ENCODE results near the gene FCF1.

The FCF1 gene, protein sequence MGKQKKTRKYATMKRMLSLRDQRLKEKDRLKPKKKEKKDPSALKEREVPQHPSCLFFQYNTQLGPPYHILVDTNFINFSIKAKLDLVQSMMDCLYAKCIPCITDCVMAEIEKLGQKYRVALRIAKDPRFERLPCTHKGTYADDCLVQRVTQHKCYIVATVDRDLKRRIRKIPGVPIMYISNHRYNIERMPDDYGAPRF

DNA sequence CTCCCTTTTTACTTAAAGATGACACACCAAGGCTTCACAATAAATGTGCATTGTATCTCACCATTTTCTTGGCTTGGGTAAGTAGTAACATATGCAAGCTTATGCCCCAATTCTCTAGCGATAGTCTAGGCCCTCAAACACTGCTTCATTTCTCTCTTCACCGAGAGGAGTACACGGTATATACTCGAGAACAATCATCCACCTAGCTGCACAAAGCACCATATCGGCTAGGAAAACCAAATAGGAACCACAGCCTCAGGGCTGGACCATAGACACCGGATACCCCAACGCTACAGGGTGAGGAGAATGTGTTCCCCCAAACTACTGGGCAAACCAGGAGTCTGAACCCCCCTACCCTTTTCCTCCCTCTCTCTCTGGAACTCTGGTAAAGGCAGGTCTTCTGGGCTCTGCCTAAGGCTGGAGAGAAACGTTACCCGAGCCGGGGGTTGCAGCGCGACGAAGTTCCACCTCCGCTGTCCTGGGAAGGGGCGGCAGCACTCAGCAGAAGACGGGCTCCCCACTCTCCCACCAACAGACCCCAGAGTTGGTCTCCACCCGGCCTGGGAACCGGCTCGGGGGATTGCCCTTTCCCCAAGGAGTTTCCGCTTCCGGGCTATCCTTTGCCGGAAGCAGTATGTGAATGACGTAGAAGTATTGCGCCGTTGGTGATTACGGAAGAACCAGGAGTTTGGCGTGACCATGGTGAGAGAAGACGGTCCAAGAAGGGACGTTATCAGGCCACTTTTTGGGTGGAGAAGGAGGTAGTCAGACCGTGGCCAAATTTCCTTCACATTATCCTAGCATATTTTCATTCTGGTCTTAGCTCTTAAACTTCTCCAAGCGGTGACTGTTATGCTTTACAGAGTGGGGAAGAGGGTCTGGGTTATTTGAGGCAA is at the start of gene FCF1, which contains the start of gene AREL1:
TSS of gene FCF1 (plus strand) at position 646 of the 896 bp plus-strand sequence. CDS start at position 700, 54 bp downstream.
TSS of gene AREL1 (minus strand) at position 582 of the 896 bp plus-strand sequence. CDS start 27,465 bp downstream, outside the sequence.
- DNase-seq: no peak

DNA sequence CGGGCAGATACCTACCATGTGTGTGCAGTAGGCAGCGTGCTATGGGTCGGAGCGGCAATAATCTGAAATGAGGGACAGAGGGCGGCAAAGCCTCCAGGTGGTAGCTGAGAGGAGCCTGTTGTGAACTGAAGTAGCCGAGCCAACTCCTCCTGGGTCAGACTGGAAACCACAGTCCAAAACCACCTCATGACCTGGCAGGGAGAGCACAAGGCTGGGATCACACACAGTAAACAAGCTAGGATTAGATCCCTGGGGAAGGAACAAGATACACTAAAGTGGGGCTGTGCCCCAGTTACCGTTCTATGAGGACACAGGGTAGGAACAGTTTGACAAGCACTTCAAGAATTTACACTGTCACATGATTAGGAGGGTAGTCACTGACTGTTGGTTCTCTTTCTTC is 49.1 kb upstream of the FCF1 start:
- no peak for DNase-seq

DNA sequence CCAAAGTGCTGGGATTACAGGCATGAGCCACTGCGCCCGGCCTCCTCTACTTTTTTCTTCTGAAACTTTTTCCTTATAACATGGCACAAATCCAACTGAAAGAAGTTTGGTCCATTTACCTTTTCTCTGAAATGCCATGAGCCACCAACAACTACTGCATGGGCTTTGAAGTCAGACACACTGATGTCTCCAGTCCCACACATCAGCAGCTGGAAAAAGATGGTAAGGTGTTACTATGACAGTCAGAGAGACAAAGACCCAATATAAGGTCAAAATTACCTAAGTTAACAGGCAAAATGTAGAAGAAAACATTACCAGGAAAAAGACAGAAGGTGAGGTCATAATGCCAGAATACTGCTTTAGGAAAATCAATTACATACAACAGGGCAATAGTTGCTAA is 48.2 kb upstream of the FCF1 start:
- DNase-seq: no peak

GRCh38 chr14:74667758-74668157 is 45.2 kb upstream of the FCF1 start:
- DNase-seq: no peak

- no peak for DNase-seq
Observed at GRCh38 chr14:74669256-74669655, 43.7 kb upstream of the FCF1 start.

- no peak for DNase-seq
Observed at GRCh38 chr14:74669846-74670245, 43.1 kb upstream of the FCF1 start.

- no peak for DNase-seq
Observed at GRCh38 chr14:74670726-74671411, 42.1 kb upstream of the FCF1 start.

GRCh38 chr14:74671789-74672188 is 41.2 kb upstream of the FCF1 start:
- DNase-seq: no peak

DNA sequence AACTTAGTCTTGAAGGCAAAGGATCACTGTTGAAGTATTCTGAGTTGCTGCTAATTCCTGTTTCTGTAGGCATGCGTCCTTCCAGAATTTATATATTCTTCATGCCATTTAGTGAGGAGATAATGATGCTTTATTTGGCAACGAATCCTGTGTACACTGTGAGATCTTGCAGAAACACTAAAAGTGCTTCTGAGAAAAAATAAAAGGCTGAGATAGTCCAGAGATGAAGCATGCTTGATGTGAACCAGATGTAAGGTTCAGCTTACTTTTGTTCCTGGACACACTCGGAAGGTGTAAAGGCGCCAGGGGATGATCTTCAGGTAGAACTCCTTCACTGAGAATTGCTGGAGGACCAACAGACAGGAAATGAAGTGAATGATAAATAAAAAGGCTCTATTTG is 39.2 kb upstream of the FCF1 start:
- no peak for DNase-seq

DNA sequence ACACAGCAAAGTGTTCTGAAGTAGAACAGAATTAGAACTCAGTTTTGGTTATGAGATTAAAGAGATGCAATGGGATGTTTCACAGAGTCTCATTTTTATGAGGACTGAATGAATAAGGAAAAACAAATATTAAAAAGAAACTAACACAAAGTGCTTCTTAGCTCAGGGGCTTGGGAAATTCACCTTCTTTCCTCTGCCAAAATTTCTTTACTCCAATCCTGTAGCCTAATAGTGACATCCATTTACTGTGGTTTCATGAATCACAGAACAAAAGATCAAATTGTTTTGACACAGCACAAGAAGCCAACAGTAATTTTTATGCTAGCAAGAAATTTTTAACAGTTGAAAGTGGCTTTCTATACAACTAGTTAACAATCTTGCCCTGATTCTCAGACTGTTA is 37.7 kb upstream of the FCF1 start:
- no peak for DNase-seq

DNA sequence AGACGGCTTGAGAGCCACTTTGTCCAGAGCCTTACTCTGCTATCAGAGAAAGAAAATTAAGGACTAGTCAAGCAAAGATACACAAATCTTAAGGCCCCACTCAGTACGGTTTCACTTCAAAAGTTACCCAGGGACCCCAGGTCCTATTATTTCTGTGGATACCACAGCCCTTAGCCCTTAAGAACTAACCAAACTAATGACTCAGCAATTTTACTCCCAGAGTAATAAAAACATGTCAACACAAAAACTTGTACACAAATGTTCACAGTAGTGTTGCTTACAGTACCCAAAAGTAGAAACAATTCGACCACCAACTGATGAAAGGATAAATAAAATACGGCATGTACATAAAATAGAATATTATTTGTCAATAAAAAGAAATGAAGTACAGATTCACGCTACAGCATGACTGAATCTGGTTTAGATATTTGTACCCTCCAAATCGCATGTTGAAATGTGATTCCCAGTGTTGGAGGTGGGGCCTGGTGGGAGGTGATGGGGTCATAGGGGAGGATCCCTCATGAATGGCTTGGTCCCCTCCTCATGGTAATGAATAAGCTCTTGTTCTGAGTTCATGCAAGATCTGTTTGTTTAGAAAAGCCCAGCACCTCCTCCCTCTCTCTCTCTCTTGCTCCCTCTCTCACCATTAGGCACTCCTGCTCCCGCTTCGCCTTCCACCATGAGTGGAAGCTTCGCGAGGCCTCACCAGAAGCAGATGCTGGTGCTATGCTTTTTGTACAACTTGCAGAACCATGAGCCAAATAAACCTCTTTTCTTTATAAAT is 30.6 kb upstream of the FCF1 start:
- no peak for DNase-seq

DNA sequence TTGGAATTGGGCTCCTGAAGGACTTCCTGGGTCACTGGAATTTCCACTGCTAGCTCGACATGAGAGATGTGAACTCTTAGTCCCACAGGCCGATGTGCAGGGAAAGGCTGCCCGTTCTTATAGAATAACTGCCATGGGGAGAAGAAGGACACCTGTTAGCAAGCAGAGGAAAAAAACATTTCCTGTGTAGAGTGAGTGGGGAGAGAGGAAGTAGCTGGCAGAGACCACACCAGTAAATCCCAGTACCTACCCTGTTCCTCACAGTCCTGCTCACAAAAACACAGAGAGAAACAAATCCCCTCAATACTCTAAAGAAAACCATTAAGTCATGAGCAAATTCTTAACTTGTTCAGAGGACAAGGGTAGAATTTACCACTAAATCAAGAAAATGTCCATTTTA is 29.5 kb upstream of the FCF1 start:
- DNase-seq: no peak

- no peak for DNase-seq
Observed at GRCh38 chr14:74684434-74684833, 28.5 kb upstream of the FCF1 start.

DNA sequence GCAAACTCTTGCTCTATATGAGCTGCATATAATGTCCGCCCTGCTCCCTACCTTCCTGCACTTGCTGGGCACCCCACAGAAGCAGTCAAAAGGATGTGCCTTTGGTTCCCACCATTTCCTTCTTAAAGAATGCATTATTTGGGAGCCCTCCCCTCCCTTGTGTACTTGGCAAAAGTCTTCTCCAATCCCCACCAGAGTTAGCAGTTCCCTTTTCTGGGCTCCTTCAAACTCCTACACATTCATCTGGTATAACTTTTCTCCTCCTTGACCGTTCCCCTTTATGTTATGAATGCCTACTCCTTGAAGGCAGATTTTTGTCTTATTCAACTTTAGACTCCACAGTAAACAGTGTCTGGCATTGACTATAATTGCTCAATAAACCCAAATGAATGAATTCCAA is 27.9 kb upstream of the FCF1 start:
- DNase-seq: no peak

DNA sequence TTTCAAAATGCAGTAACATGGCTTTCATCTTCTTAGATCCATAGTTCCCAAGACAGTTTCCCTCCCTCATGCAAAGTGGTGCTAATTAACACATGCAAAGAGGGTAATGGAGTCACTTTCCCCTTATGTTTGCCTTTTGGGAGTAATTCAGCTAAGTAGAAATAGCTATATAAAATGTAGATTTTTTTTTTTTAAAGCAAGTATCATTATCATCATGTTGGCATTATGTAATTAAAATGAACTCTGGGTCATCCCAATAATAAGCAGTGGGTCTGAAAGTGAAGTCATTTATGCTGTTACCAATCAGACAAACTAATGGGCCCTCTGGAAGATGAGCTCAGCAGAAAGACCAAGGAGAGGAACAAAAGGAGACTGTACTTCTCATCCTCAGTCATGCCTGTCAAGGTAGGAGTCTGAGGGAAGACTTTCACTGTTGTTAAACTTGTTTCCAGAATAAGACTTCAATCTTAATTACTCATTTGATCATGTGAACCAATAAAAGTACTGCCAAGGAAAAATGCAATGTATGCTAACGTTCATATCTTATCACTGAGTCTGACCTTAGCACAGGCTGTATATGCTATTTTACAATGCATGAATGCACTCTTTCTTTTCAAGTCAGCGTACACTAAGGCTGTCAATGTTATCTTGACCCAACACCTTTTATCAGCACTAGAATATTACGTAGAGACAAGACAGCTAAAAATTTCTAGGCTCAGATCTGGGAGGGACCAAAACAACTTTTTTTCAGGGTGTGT is 26.8 kb upstream of the FCF1 start:
- no peak for DNase-seq

DNA sequence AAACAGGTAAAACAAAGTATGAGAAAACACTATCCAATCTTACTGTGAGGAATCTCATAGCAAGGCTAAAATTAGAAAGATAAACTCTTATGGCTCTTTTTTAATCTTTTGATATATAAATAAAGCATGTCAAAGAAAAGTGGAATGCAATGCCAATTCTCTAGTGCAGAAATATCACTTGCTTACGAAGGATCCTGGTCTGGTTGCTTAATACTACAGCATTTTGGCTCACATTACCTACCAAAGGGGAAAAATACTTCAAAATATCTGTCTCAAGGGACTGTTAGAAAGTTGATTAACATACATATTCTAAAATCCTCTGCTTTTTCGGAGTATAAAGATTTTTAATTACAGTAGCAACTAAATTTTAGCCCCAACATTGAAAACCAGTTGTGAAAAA is 21.5 kb upstream of the FCF1 start:
- no peak for DNase-seq

- no peak for DNase-seq
Observed at GRCh38 chr14:74693191-74693590, 19.8 kb upstream of the FCF1 start.

- DNase-seq: no peak
Observed at GRCh38 chr14:74695406-74695805, 17.5 kb upstream of the FCF1 start.

GRCh38 chr14:74697011-74697410 is 15.9 kb upstream of the FCF1 start:
- DNase-seq: no peak

- no peak for DNase-seq
Observed at GRCh38 chr14:74697543-74697942, 15.4 kb upstream of the FCF1 start.

DNA sequence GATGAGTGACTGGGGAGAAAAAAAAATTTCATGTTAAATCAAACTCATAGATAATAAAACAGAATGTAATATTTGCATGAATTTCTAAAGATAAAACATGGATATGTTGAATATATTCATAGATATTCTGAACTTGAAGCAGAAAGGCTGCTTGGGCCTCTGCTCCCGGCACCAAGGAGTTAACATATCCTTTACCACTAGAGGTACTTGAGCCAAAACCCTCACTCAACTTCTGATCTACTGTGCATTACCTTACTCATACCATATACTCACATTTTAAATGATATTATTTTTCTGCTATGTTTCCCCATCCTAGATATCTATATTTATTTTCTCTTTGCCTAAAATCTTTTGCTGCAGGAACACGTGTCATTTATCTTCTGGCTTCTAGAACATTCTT is 15.0 kb upstream of the FCF1 start:
- DNase-seq: no peak

- no peak for DNase-seq
Observed at GRCh38 chr14:74698465-74698864, 14.5 kb upstream of the FCF1 start.
